HG03575 (cell line): ENCODE results near the gene RABL6.
A peak's percentile ranks its signal among the peaks of the same experiment; 100 is the strongest.
"Not testable (repeated sequence)": the region's sequence is repeated elsewhere in the genome, so short reads cannot be mapped to it uniquely, and the experiment has no call there.

Experiments
- ATAC-seq: cut with Tn5 transposase; IDR thresholded peaks from one replicate; pipeline ENCODE4 v1.9.1; 2021; ENCODE audit not compliant: unreplicated experiment, insufficient number of reproducible peaks, low FRiP score; ENCODE audit errors: extremely low read depth

RABL6 gene

GRCh38 chr9:136774416-136775045, 33.2 kb upstream of the RABL6 start:
- ATAC-seq: no peak

- no peak for ATAC-seq
Observed at GRCh38 chr9:136775191-136775590, 32.6 kb upstream of the RABL6 start.

- no peak for ATAC-seq
Observed at GRCh38 chr9:136776947-136777346, 30.8 kb upstream of the RABL6 start.

- no peak for ATAC-seq
Observed at GRCh38 chr9:136777359-136777758, 30.4 kb upstream of the RABL6 start.

- ATAC-seq: no peak
Observed at GRCh38 chr9:136779808-136780207, 27.9 kb upstream of the RABL6 start.

- ATAC-seq: no peak
Observed at GRCh38 chr9:136782452-136782851, 25.3 kb upstream of the RABL6 start.

- no peak for ATAC-seq
Observed at GRCh38 chr9:136784249-136784996, 23.3 kb upstream of the RABL6 start.

GRCh38 chr9:136784997-136785361, 22.8 kb upstream of the RABL6 start:
- no peak for ATAC-seq

- not testable (repeated sequence) for ATAC-seq
Observed at GRCh38 chr9:136785565-136786355, 22.0 kb upstream of the RABL6 start.

GRCh38 chr9:136786451-136786850, 21.3 kb upstream of the RABL6 start:
- no peak for ATAC-seq

GRCh38 chr9:136786983-136787382, 20.8 kb upstream of the RABL6 start:
- not testable (repeated sequence) for ATAC-seq

- ATAC-seq: no peak
Observed at GRCh38 chr9:136787690-136788400, 19.9 kb upstream of the RABL6 start.

- ATAC-seq: not testable (repeated sequence)
Observed at GRCh38 chr9:136788644-136789522, 18.9 kb upstream of the RABL6 start.

- ATAC-seq: no peak
Observed at GRCh38 chr9:136789523-136789937, 18.2 kb upstream of the RABL6 start.

GRCh38 chr9:136790640-136791515, 16.9 kb upstream of the RABL6 start, which contains the start of gene TMEM141:
TMEM141 (plus strand) TSS chr9:136791344; CDS start chr9:136791371, 27 bp downstream.
- ATAC-seq: peak; percentile 46

- ATAC-seq: no peak
Observed at GRCh38 chr9:136791516-136792276, 16.1 kb upstream of the RABL6 start.
